GM19099 (cell line): ENCODE measurements around the gene CSPG4.

Experiments used
- POLR2A ChIP-seq: IDR thresholded peaks from 3 replicates; pipeline ENCODE4 v1.6.1; 2011; ENCODE audit warnings: low read depth; ENCODE audit not compliant: insufficient read length; ENCODE audit errors: extremely low read depth

Gene CSPG4

DNA sequence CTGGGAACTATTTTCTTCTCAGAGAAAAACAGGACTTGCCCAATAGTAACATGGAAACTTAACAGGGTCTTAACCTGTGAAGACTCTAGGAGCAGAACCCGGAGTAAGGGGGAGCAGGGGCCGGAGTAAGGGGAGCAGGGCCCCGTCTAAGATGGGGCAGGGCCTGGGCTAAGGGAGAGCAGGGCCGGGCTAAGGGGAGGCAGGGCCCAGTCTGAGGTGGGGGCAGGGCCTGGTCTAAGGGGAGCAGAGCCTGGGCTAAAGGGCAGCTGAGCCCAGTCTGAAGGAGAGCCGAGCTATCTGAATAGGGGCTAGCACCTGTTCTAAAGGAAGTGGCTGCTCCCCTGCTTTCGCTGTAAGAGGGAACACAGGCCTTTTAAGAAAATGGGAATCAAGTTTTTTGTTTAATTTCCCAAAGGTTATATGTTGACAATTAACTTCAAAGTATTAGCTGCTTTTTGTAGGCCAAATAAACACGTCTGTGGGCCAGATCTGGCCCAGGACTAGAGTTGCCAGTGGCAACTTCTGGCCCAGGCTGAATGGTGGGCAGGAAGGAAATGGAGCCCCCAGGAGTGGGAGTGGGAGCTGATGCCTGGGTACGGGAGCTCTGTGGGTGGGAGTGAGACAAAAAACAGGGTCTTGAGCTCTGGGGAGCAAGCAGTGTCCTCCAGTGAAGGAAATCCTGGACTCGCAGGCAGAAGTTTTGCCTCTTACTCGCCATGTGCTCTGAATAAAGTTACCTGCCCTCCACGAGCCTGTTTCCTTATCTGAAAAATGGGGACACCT, 32.5 kb downstream of the CSPG4 start:
- TF ChIP-seq POLR2A, result no peak

DNA sequence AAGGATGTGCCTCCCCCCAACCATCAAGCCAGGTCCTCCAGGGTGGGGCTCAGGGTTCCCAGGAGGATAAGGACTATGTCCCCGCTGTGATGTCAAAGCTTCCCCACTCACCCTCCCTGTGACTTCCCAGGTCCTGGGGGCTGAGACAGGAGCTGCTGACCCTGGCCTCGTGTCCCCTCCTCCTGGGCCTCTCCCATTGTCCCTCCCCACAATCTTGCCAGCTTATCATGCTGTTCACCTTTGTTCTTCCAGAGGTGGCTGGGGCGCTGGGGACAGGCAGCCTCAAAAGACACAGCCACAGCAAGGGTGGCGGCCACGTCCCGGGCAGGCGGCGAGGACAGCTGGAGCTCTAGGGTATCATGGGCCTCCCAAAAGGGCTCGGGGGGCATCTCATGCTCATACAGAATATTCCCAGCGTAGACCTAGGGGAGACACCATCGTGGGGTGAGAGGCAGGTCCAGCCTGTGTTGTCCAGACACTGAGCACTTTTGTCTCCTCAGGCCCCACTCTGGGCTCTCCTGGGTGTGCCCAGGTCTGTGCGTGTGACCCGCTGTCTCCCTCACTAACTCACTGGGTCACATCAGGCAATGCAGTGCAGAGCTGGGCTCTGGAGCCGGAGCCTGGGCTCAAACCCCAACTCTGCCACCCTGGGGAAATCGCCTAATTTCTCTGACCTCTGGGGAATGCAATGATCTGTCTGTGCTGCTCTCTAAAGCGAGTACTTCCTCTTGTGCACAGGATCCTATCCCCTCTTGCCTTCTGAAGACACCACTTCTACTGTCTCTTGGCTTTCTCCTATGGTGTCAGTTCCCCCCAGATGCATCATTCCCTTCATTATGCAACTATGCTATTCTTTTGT, 35.0 kb downstream of the CSPG4 start:
- TF ChIP-seq POLR2A, result no peak

DNA sequence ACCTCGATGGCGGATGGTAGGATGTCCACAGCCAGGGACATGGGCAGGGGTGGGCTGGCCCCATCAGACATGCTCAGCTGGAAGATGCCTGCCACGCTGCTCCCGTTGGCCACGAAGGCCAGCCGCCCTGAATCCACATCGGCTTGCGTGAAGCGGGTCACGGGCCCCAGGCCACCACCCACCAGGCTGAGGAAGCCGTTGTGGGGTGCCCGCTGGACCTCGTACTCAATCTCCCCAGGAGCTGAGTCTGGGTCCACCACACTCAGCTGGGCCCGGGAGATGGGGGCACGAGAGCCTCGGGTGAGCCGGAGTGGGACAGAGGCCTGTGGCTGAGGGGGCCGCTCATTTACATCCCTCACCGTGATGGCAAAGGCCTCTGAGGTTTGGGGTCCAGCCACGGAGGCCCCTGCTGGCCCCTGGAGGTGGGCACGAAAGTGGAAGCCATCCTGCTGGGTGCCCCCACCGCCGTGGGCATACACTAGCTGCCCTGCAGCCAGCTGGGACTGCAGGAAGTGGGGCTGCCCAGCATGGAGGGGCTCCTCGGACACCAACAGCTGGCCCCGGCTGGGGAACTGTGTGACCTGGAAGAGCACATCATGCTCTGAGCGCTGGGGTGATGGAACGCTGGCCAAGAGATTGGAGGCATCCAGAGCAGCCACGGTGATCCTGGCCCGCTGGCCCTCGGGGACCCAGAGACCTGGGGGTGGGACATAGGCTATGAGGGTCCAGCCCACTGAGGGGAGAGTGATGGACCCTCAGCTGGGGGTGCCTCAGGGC, 35.8 kb downstream of the CSPG4 start:
- TF ChIP-seq POLR2A, result no peak

DNA sequence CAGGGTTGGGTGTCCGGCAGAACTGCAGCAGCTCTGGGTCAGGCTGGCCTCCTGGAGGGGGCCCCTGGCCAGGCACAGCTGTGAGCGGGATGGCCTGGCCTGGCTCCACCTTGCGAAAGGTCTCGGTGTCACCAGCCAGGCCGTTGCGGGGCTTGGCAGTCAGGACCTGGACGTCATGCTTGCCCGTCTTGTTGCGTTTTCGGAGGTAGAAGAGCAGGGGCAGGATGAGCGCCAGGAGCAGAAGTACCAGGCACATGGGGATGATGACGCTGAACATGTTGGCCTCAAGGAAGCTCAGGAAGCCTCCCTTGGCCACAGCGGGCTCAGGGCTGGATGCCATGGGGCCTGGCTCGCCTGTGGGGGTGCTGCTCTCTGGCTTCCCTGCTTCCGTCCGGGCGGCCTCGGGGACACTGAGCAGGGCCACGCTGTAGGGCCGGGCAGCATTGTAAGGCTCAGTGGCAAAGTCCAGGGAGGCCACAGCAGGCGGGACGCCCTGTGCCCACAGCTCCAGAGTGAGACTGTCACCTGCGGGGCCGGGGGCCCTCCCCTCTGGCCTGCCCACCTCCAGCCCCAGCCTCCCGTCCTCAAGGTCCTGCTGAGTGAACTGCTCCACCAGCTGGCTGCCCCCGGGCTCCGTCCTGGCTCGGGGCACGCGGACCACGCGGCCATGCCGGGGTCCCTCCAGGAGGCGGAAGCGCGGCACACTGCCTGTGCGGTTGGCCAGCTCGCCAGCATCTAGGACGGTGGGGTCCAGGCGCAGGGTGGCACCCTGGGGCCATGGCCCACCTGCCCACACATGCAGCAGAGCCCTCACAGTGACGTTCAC, 36.9 kb downstream of the CSPG4 start:
- no peak for TF ChIP-seq POLR2A

DNA sequence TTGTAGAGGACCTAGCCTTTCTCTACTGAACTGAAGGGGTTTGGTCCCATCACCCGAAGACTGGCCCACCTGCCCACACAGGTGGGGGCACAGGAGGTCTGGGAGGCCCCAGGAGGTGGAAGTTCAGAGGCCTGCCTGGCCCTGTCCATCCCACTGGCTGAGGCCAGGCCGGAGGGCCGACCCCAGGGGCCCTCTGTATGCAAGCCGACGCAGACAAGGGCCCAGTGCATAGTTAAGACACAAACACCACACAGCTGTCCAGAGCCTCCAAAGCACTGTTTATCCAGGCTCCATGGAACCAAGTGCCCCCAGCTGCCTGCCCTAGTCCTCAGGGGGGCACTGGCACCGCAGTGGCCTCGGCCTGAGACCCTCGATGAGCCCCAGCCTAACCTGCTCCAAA, 38.3 kb downstream of the CSPG4 start:
- no peak for TF ChIP-seq POLR2A

DNA sequence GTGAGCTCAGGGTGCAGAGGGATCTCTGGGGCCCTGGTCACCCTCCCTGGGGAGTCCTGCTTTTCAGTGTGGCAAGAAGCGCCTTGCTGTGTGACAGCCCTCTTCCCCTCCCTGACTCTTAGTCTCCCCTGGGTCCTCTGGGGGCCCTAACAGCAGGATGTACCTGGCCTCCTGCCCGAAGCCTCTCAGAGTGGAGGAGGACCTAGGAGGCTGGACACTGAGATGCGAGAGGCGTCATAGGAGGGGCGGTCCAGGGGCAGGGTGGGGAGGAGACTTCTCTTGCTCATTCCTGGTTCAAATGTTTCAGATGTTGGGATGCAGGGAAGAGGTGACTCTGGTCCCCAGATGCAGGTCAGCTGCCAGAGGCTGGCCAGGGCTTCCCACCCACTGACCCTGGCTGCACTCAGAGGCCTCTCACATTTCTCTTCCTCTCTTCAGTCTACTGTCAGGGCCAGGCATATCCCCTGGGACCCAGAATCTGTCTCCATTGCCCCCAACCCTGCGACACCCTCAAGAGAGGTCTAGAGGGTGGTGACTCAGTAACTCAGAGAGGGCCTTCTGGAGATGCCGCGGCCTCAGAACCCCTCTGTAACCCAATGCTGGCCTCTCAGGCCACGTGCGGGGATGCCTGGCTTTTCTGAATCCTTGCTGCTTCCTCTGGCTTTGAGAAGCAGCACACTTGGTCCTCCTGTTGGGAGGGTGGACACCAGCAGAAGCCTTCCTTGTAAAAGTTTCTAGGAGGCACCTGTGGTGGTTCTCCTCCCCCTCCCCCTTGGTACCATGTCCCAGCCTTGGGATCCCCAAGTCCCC, 39.0 kb downstream of the CSPG4 start:
- no peak for TF ChIP-seq POLR2A

DNA sequence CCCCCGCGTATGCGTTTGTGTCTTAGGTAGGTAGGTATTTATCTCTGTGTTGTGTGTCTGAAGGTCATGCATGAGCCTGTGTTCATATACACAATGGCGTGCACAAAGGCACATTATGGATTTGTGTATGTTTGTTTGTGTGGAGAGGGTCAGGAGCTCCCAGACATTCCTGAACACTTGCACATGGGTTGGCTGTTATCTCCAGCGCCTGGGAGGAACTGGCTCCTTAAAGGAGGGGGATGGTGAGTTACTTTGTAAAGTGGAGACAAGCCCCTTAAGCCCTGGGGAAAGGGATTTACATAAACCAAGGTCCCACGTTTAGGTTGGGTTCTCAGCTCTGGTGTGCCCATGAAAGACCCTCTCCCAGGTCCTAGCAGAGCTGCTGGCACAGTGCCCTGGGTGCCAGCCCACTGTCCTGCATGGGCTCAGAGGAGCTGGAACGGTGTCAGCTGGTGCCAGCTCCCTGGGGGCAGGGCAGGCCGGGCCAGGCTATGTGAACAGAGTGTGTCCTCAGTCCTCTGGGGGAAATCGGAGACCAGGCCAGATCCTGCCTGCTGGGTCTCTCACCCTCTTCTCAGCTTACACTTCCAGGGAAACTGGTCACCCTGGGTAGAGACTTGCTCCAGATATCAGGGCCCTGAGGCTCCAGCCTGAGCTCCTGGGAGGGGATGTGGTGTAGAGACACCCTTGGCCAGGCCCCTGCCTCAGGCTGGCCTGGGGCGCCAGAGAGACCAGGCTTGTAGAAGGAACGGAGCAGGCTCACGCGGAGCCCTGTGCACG, 39.8 kb downstream of the CSPG4 start:
- TF ChIP-seq POLR2A, result no peak

DNA sequence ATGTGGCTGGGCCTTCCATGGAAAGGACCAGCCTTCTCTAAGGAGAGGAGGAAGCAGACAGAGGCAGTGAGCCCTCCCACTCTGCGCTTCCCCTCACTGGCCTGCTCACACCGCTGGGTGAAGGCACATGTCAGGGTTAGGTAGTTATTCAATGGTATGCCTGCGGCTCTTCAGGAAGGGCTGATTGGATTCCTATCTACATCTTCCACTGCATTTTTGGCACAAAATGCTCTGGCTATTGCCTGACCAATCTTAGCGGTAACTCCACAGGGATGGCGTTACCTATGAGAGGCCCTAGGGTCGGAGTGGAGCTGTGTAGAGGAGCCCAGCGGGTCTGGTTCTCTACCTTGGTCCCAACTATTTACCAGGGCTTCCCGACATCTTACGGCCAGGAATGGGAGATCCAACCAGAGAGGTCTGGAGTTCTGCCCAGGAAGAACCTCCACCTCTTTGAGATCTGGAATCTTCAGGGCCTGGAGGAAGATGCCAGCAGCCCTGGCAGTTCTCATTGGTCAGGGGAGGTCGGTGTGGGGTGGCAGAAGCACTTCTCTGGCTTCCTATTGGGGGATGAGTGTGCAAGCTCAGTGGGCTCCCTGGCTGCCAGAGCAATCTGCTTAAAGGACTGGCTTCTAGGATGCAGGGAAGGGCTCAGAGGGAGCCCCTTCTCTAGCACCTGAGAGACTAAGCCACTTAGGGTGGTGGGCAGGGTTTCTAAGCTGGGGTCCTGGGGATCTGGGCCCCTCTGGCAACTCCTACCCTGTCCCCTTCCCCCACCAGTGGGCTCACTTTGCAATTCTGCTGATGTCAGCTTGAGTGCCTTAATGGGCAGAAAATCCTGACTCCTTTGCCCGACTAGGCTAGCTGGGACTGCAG, 40.7 kb downstream of the CSPG4 start:
- no peak for TF ChIP-seq POLR2A

DNA sequence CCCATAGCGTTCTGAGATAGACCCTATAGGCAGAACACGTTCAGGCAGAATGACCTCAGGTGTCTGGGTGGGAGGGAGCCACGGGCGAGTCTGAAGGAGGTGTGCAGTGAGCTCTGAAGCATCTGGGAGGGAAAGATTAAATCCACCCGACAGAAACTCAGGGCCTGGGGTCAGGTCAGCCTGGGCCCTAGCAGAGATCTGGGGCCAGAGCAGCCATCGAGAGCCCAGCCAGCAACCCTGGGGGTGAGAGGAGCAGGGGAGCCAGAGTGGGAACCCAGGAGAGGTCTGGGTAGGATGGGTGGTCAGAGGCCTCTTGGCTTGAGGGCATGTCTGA, 42.8 kb downstream of the CSPG4 start:
- TF ChIP-seq POLR2A, result no peak

DNA sequence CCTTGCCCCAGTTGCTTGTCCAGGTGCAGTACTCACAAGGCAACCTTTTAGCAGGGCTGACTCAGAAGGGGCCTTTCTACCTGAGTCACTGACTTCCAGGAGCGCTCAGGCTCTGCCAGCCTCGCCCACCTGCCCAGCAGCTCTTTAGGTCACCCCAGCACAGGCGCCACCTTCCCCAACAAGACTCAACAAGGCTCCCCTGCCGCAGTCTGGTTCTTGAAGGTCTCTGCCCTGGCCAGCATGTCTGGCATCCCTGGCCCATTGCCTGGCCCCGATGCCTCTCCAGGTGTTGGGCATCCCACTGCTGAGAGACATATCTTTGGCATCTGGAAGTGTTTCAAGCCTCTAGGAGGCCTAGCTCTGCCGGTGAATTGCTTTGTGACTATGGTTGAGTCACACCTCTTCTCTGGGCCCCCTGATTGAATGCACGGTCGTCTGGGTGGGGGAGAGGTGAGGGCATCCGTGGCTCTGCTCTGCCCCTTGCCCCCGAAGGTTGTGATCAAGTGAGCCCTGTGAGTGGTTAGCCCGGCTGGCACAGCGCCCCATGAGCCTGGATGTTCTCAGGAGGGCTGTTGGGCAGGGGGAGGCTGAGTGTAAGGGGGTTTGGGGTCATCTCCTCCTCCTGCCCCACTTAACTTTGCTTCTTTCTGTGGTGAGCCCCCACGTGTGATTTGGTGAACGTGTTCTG, 43.3 kb downstream of the CSPG4 start:
- TF ChIP-seq POLR2A, result no peak

DNA sequence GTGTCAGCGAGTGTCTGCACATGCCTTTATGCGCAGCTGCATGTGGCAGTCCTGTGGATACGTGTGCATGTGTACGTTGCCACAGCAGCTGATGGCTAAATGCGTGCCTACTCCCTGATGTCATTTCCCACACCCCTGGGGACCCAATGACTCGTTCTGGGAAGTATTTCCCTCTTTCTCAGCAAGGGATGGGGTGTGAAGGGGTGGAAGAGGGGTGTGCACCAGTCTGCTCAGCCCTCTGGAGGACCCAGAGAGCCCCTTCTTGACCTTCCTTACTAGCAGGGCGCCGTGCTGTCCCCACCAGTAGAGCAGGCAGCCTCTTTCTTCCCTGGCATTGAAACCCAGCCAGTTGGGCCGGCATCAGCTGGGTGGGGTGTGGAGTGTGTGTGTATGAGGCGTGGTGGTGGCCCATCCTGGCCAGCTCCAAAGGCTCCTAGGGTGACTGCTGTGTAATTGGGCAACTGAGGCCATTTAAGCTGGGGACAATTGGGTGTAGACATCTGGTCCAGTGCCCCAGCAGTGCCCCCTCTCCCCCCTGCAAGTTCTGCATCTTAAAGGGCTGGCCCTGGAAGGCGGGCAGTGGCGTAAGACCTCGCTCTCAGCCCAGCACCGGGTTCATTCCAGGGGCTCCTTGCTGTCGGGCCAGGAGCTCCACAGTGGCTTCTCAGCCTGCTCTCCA, 45.7 kb downstream of the CSPG4 start:
- no peak for TF ChIP-seq POLR2A
